B cell (primary cell): ENCODE data around the gene CRLF2. TPM values are rescaled to one million over a fixed set of nuclear protein-coding genes. Genes with fewer than 3 reads are reported as not detected.
"Not testable (repeated sequence)": the region's sequence is repeated elsewhere in the genome, so short reads cannot be mapped to it uniquely, and the experiment has no call there.

Experiments
- ATAC-seq: fragments of 200-7000 bp; cut with Tn5 transposase; one replicate; pipeline ENCODE4 v1.10.0; 2021; ENCODE audit warnings: low read depth, mild to moderate bottlenecking, moderate number of reproducible peaks, moderate library complexity
- CTCF ChIA-PET: fragments of 350-600 bp; sonication (Branson Sonifier 250); formaldehyde crosslinking; loops from one replicate; lab custom pipeline; 2021; ENCODE audit warnings: antibody characterized with exemption, inconsistent platforms; lab: Charles Lee
- POLR2A ChIA-PET: fragments of 350-600 bp; sonication (Branson Sonifier 250); formaldehyde crosslinking; loops from one replicate; lab custom pipeline; 2021; ENCODE audit warnings: antibody characterized with exemption; lab: Charles Lee
- DNase-seq: peaks from one replicate; pipeline ENCODE4 v3.0.0; 2013
- H2AFZ ChIP-seq: 2 replicates; pipeline ENCODE4 v1.6.1; 2012; ENCODE audit warnings: mild to moderate bottlenecking, low read depth, low read length; ENCODE audit not compliant: insufficient read depth, poor library complexity, severe bottlenecking
- H3K27ac ChIP-seq, 2 donors: 1 replicate in 1 of 2; 2 replicates in 1 of 2; pipeline ENCODE4 v1.5.1; 2012 to 2013; ENCODE audit warnings: low read length in 2 of 2, mild to moderate bottlenecking in 2 of 2, moderate library complexity in 1 of 2
- H3K27me3 ChIP-seq, 4 experiments: fragments of 200-600 bp in 1 of 4; sonication (generic) in 1 of 4; replicated peaks in 1 of 4; 1 replicate in 2 of 4; 2 replicates in 2 of 4; pipeline versions ENCODE4 v1.6.1 to v1.7.0; 2013 to 2016; ENCODE audit warnings: low read length in 3 of 4, mild to moderate bottlenecking in 2 of 4, mixed read lengths in 1 of 4, moderate library complexity in 1 of 4; ENCODE audit not compliant: insufficient read depth in 4 of 4, control insufficient read depth in 3 of 4; ENCODE audit errors: control extremely low read depth in 1 of 4
- H3K36me3 ChIP-seq, 2 experiments: replicated peaks in 1 of 2; 1 replicate in 1 of 2; 2 replicates in 1 of 2; pipeline versions ENCODE4 v1.6.1 to v1.7.1; 2013; ENCODE audit warnings: low read length in 1 of 2; ENCODE audit not compliant: insufficient read depth in 2 of 2, control insufficient read depth in 1 of 2; ENCODE audit errors: control extremely low read depth in 1 of 2, extremely low read depth in 1 of 2
- H3K4me1 ChIP-seq, 2 donors: fragments of 200-600 bp in 1 of 2; sonication (generic) in 1 of 2; 1 replicate in 1 of 2; 2 replicates in 1 of 2; pipeline versions ENCODE4 v1.5.1 to v1.6.1; 2013 to 2017; ENCODE audit warnings: low read length in 2 of 2; ENCODE audit not compliant: control insufficient read depth in 2 of 2, insufficient read depth in 2 of 2
- H3K4me2 ChIP-seq: replicated peaks from 2 replicates; pipeline ENCODE3; 2012; ENCODE audit warnings: mild to moderate bottlenecking, low read depth, low read length; ENCODE audit not compliant: poor library complexity, severe bottlenecking
- H3K4me3 ChIP-seq, 5 experiments: fragments of 200-600 bp in 1 of 5; sonication (generic) in 1 of 5; 1 replicate in 3 of 5; 2 replicates in 2 of 5; pipeline versions ENCODE4 v1.5.1 to v1.7.0; 2011 to 2016; ENCODE audit warnings: low read length in 4 of 5, mild to moderate bottlenecking in 4 of 5, low read depth in 2 of 5, control low read depth in 1 of 5, moderate library complexity in 1 of 5; ENCODE audit not compliant: insufficient read depth in 1 of 5; ENCODE audit errors: control extremely low read depth in 1 of 5, extremely low read depth in 1 of 5
- H3K79me2 ChIP-seq: fragments of 200-600 bp; sonication (generic); one replicate; pipeline ENCODE4 v1.6.0; 2016; ENCODE audit warnings: low read length; ENCODE audit not compliant: control insufficient read depth, insufficient read depth
- H3K9ac ChIP-seq: fragments of 200-600 bp; sonication (generic); 2 replicates; pipeline ENCODE4 v1.6.1; 2017; ENCODE audit warnings: mild to moderate bottlenecking, low read length, moderate library complexity
- H3K9me3 ChIP-seq, 3 donors: one replicate each; pipeline versions ENCODE4 v1.6.1 to v1.7.1; 2013; ENCODE audit warnings: low read length in 2 of 3; ENCODE audit not compliant: control insufficient read depth in 2 of 3, insufficient read depth in 1 of 3; ENCODE audit errors: control extremely low read depth in 1 of 3
- H4K20me1 ChIP-seq: 2 replicates; pipeline ENCODE4 v1.6.0; 2012; ENCODE audit warnings: mild to moderate bottlenecking, low read length; ENCODE audit not compliant: insufficient read depth, control insufficient read depth, poor library complexity, severe bottlenecking
- H3K27ac Mint-ChIP-seq: one replicate; pipeline ENCODE4 v1.8.0; 2021; ENCODE audit warnings: mixed read lengths
- H3K27me3 Mint-ChIP-seq: one replicate; pipeline ENCODE4 v1.8.0; 2021; ENCODE audit warnings: mixed read lengths
- H3K4me1 Mint-ChIP-seq: one replicate; pipeline ENCODE4 v1.8.0; 2021; ENCODE audit warnings: mixed read lengths
- H3K4me3 Mint-ChIP-seq: one replicate; pipeline ENCODE4 v1.8.0; 2021; ENCODE audit warnings: mixed read lengths
- H3K9me3 Mint-ChIP-seq: one replicate; pipeline ENCODE4 v1.8.0; 2022; ENCODE audit warnings: mixed read lengths; ENCODE audit not compliant: insufficient read depth
- CTCF ChIP-seq: fragments of 200-600 bp; IDR thresholded peaks from one replicate; pipeline ENCODE4 v1.8.0; 2022; ENCODE audit warnings: antibody characterized with exemption, mild to moderate bottlenecking
- EZH2 ChIP-seq: IDR thresholded peaks from 2 replicates; pipeline ENCODE4 v1.6.1; 2012; ENCODE audit warnings: borderline replicate concordance, low read depth, mild to moderate bottlenecking, moderate library complexity, low read length; ENCODE audit not compliant: insufficient read depth, poor library complexity, severe bottlenecking
- WGBS: methylation state at CpG from one replicate; pipeline ENCODE4 v1.1.5; 2013; ENCODE audit warnings: missing lambda C conversion rate; ENCODE audit not compliant: insufficient coverage; 5-methylcytosine and 5-hydroxymethylcytosine counted together
- intact Hi-C: fragments of 100-400 bp; cut with micrococcal nuclease; formaldehyde crosslinking; loops from one replicate; pipeline ENCODE4 v1.10.0; 2022
- polyA plus RNA-seq: library from polyadenylated mRNA; depleted of rRNA; stranded (reverse); fragments of >200 nt; gene quantifications from 2 replicates; pipeline ENCODE4 v1.2.3, GENCODE V29; 2012
- total RNA-seq, 2 donors: library from RNA; stranded (reverse); fragments of 120-200 nt in 1 of 2; gene quantifications; 1 replicate in 1 of 2; 2 replicates in 1 of 2; pipeline versions ENCODE4 v1.2.3 to v1.2.4, GENCODE V29; 2013 to 2022

CRLF2 gene
- total and polyA plus RNA-seq, 2 donors (not counting 1 experiment from before 2014, with no cell fraction given): not detected

GRCh38 chrX:1181170-1181569 lies 31.3 kb downstream of the CRLF2 start:
- H3K4me1 ChIP-seq: no peaks in the 10 kb centered on the region
- TF ChIP-seq CTCF (no peak), EZH2 (no peak)
- ChIA-PET CTCF (no interaction called here), POLR2A (no interaction called here)
- H3K27me3 ChIP-seq: no peaks in the 10 kb centered on the region
- H4K20me1 ChIP-seq: no peaks in the 10 kb centered on the region
- no peaks in the 10 kb centered on the region for H3K9me3 ChIP-seq
- 44% methylated on average over 10 of the region's 11 CpGs for WGBS
- no peak overlapping the region for H3K9ac ChIP-seq
- intact Hi-C loops: no loop called here
- H2AFZ ChIP-seq: no peak overlapping the region
- no peak for DNase-seq
- H3K79me2 ChIP-seq: no peaks in the 10 kb centered on the region
- no peak overlapping the region for H3K4me2 ChIP-seq
- H3K27ac ChIP-seq: no peak overlapping the region
- no peak for ATAC-seq
- Mint-ChIP-seq H3K4me1 (no peaks in the 10 kb centered on the region), H3K27ac (no peak overlapping the region), H3K4me3 (no peak overlapping the region), H3K27me3 (no peaks in the 10 kb centered on the region), H3K9me3 (no peaks in the 10 kb centered on the region)
- H3K4me3 ChIP-seq: no peak overlapping the region
- no peaks in the 10 kb centered on the region for H3K36me3 ChIP-seq

GRCh38 chrX:1178580-1179057 lies 33.8 kb downstream of the CRLF2 start:
- no peak overlapping the region for H3K4me2 ChIP-seq
- H3K4me1 Mint-ChIP-seq: no peaks in the 10 kb centered on the region
- H2AFZ ChIP-seq: no peak overlapping the region
- H3K36me3 ChIP-seq: no peaks in the 10 kb centered on the region
- H3K79me2 ChIP-seq: no peaks in the 10 kb centered on the region
- no peak overlapping the region for H3K4me3 Mint-ChIP-seq
- no peak overlapping the region for H3K27ac Mint-ChIP-seq
- CTCF ChIA-PET: no interaction called here
- DNase-seq (no peak), ATAC-seq (no peak)
- H3K27ac ChIP-seq: no peak overlapping the region
- no peaks in the 10 kb centered on the region for H4K20me1 ChIP-seq
- H3K4me1 ChIP-seq: no peaks in the 10 kb centered on the region
- H3K4me3 ChIP-seq: no peak overlapping the region
- 94% methylated on average over 11 of the region's 20 CpGs for WGBS
- H3K27me3 Mint-ChIP-seq: no peaks in the 10 kb centered on the region
- no peak overlapping the region for H3K9ac ChIP-seq
- no peaks in the 10 kb centered on the region for H3K27me3 ChIP-seq
- TF ChIP-seq CTCF (no peak), EZH2 (no peak)
- H3K9me3 ChIP-seq: no peaks in the 10 kb centered on the region
- no peaks in the 10 kb centered on the region for H3K9me3 Mint-ChIP-seq
- intact Hi-C loops: no loop called here
- POLR2A ChIA-PET: no interaction called here

GRCh38 chrX:1176531-1177320 lies 35.7 kb downstream of the CRLF2 start:
- H3K79me2 ChIP-seq, H3K4me3 Mint-ChIP-seq, H3K27ac Mint-ChIP-seq, H3K9me3 ChIP-seq, intact Hi-C loops, CTCF ChIA-PET, H2AFZ ChIP-seq, H3K27me3 ChIP-seq, H4K20me1 ChIP-seq, DNase-seq, H3K4me3 ChIP-seq, H3K27ac ChIP-seq, H3K4me2 ChIP-seq, H3K27me3 Mint-ChIP-seq, H3K4me1 Mint-ChIP-seq, ATAC-seq, H3K9me3 Mint-ChIP-seq, POLR2A ChIA-PET, H3K36me3 ChIP-seq, H3K4me1 ChIP-seq, H3K9ac ChIP-seq: not testable (repeated sequence)
- WGBS: 96% methylated on average over 28 of the region's 33 CpGs
